A673 (cell line): ENCODE measurements around the gene LRRC46. TPM values are rescaled to one million over a fixed set of nuclear protein-coding genes. Genes with fewer than 3 reads are reported as not detected.

Experiments
- BruUV-seq: library from RNA; stranded (reverse); fragments of 400-500 nt; replicated peaks from 2 replicates; lab custom pipeline; 2021; lab: Mats Ljungman, UMichigan
- CTCF ChIA-PET: fragments of 300-600 bp; sonication (Branson Sonifier 250); formaldehyde crosslinking; loops from one replicate; lab custom pipeline; 2022; ENCODE audit warnings: antibody characterized with exemption; lab: Charles Lee
- POLR2A ChIA-PET: fragments of 300-600 bp; sonication (Branson Sonifier 250); formaldehyde crosslinking; loops from one replicate; lab custom pipeline; 2022; ENCODE audit warnings: antibody characterized with exemption; ENCODE audit not compliant: low non-redundant PET; lab: Charles Lee
- DNase-seq: peaks from one replicate; pipeline ENCODE4 v3.0.0-alpha.2; 2015; ENCODE audit warnings: low spot score
- H3K27ac ChIP-seq: fragments of 200-600 bp; sonication (generic); 2 replicates; pipeline ENCODE4 v1.5.1; 2016; ENCODE audit warnings: mixed run types, low read depth, mild to moderate bottlenecking, mixed read lengths, antibody characterized with exemption, low read length; ENCODE audit not compliant: poor library complexity, severe bottlenecking
- H3K27me3 ChIP-seq: fragments of 200-600 bp; sonication (generic); replicated peaks from 2 replicates; pipeline ENCODE4 v1.6.1; 2017; ENCODE audit warnings: mixed run types, low read depth, mild to moderate bottlenecking, mixed read lengths, antibody characterized with exemption, low read length; ENCODE audit not compliant: insufficient read depth, poor library complexity
- H3K36me3 ChIP-seq: fragments of 200-600 bp; sonication (generic); 2 replicates; pipeline ENCODE4 v1.6.1; 2016; ENCODE audit warnings: mixed run types, mild to moderate bottlenecking, mixed read lengths, antibody characterized with exemption, low read length; ENCODE audit not compliant: insufficient read depth, poor library complexity, severe bottlenecking
- H3K4me1 ChIP-seq: fragments of 200-600 bp; sonication (generic); 2 replicates; pipeline ENCODE4 v1.6.1; 2017; ENCODE audit warnings: mixed run types, mild to moderate bottlenecking, mixed read lengths, antibody characterized with exemption, low read length; ENCODE audit not compliant: insufficient read depth, poor library complexity, severe bottlenecking
- H3K4me3 ChIP-seq: fragments of 200-600 bp; sonication (generic); 2 replicates; pipeline ENCODE4 v1.5.1; 2016; ENCODE audit warnings: low read depth, mixed run types, mild to moderate bottlenecking, mixed read lengths, low read length; ENCODE audit not compliant: poor library complexity, severe bottlenecking
- H3K9me3 ChIP-seq: fragments of 200-600 bp; sonication (generic); 2 replicates; pipeline ENCODE4 v1.6.1; 2016; ENCODE audit warnings: mixed run types, low read depth, mild to moderate bottlenecking, mixed read lengths, antibody characterized with exemption, low read length; ENCODE audit not compliant: poor library complexity, severe bottlenecking
- CTCF ChIP-seq: fragments of 300-800, 200-600 bp; sonication (generic); conservative IDR thresholded peaks from 2 replicates; pipeline ENCODE4 v1.5.1; 2017; ENCODE audit warnings: low read depth, mild to moderate bottlenecking, antibody characterized with exemption, low read length, moderate library complexity, mixed read lengths
- EZH2 ChIP-seq: fragments of 200-600 bp; sonication (generic); IDR thresholded peaks from 2 replicates; pipeline ENCODE4 v1.6.1; 2017; ENCODE audit warnings: borderline replicate concordance, low read depth, mild to moderate bottlenecking, mixed read lengths, antibody characterized with exemption, low read length; ENCODE audit not compliant: poor library complexity, severe bottlenecking
- intact Hi-C: fragments of 100-400 bp; cut with micrococcal nuclease; formaldehyde crosslinking; loops from one replicate; pipeline ENCODE4 v1.10.0; 2022; ENCODE audit not compliant: unreplicated experiment
- total RNA-seq: library from RNA; stranded (reverse); gene quantifications from 2 replicates; pipeline ENCODE4 v1.2.3, GENCODE V29; 2021

The LRRC46 gene
- total RNA-seq, 1 experiment from 2014 or later, result 1.1 TPM

- no peak overlapping the region for H3K27ac ChIP-seq
- DNase-seq, result no peak
- no peaks in the 10 kb centered on the region for H3K27me3 ChIP-seq
- no peak overlapping the region for H3K4me3 ChIP-seq
- intact Hi-C loops, result no loop called here
- TF ChIP-seq CTCF, result no peak
- TF ChIP-seq EZH2, result no peak
- no peaks in the 10 kb centered on the region for H3K36me3 ChIP-seq
- H3K9me3 ChIP-seq, result no peaks in the 10 kb centered on the region
- no TSS peak for BruUV-seq
- CTCF ChIA-PET, result no interaction called here
- POLR2A ChIA-PET, result interaction anchor here (0.9 kb wide), 1 partner anchor 119 kb away, joined by 4 read pairs; no protein-coding TSS in a partner anchor
- H3K4me1 ChIP-seq, result no peaks in the 10 kb centered on the region
These were observed 53.6 kb downstream of the LRRC46 start for GRCh38 chr17:47884905-47885730.

Other genes starting within 250 kb of the LRRC46 start
- 429 and 452 TPM in 2 replicates for gene KPNB1, start 181.8 kb upstream of the LRRC46 start, total RNA-seq
- 21.1 and 25.3 TPM in 2 replicates for gene TBKBP1, start 137.5 kb upstream of the LRRC46 start, total RNA-seq
- not detected in 2 replicates for gene TBX21, start 98.4 kb upstream of the LRRC46 start, total RNA-seq
- gene OSBPL7, start 9.9 kb upstream of the LRRC46 start, total RNA-seq, result 9.1 TPM in 2 replicates
- 30.5 and 42.0 TPM in 2 replicates for gene MRPL10, start 129 bp upstream of the LRRC46 start, total RNA-seq
- 6.2 and 11.2 TPM in 2 replicates for gene SCRN2, start 9.6 kb downstream of the LRRC46 start, total RNA-seq
- 0.15 and 0.66 TPM in 2 replicates for gene SP6, start 19.5 kb downstream of the LRRC46 start, total RNA-seq
- gene SP2, start 64.6 kb downstream of the LRRC46 start, total RNA-seq, result 19.5 and 29.1 TPM in 2 replicates
- 12.3 and 14.6 TPM in 2 replicates for gene PNPO, start 109.9 kb downstream of the LRRC46 start, total RNA-seq
- not detected in 2 replicates for gene PRR15L, start 126.2 kb downstream of the LRRC46 start, total RNA-seq
- gene CDK5RAP3, start 139.4 kb downstream of the LRRC46 start, total RNA-seq, result 172 and 204 TPM in 2 replicates
- 2.3 TPM in 1 of 2 replicates, not detected in the other for gene COPZ2, start 206.1 kb downstream of the LRRC46 start, total RNA-seq
- gene NFE2L1, start 216.7 kb downstream of the LRRC46 start, total RNA-seq, result 149 and 168 TPM in 2 replicates